Measurements from ENCODE around the gene TMEM91.
A peak's percentile ranks its signal among the peaks of the same experiment; 100 is the strongest.

Gene TMEM91

DNA sequence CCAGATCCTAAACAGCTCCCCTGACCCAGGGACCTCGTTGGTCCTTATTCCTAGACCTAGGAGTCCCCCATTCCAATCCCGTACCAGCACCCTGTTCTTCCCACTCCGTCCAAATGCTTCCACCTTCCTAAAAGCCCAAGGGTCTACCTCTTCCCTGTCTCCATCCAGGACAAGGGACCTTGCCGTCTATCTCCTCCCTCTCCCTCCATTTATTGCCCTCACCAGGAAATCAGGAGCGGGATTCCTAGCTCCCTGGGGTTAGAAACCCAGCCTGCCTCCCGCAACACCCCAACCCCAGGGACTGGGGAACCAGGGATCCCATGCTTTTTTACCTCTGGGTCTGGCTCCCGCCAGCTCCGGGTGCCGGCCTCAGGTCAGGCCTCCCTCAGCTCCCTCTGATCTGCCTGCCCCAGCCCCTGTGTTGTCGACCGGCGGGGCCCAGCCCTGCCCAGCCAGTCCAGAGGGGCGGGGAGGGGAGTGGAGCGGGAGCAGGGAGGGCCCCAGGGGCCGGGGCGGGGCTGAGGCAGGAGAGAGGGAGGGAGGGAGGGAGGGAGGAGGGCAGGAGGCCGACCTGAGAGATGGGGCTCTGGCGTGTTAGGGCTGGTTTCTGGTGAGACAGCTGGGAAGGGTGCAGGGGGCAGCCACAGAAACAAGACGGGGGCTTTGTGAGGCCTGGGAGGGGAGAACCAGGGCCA lies 50.8 kb downstream of the TMEM91 start, which contains the start of gene B3GNT8:
TSS of gene B3GNT8 (minus strand) at position 423 of the 695 bp plus-strand sequence. CDS start 596 bp downstream, outside the sequence.
- DNase-seq (ENCODE audit: low read depth), result no peak
- peak within 1 kb of the TSS; percentile 52 for H3K4me3 ChIP-seq (ENCODE audit: control insufficient read depth, low read depth, low read length)
- TF ChIP-seq, protein P1, sequence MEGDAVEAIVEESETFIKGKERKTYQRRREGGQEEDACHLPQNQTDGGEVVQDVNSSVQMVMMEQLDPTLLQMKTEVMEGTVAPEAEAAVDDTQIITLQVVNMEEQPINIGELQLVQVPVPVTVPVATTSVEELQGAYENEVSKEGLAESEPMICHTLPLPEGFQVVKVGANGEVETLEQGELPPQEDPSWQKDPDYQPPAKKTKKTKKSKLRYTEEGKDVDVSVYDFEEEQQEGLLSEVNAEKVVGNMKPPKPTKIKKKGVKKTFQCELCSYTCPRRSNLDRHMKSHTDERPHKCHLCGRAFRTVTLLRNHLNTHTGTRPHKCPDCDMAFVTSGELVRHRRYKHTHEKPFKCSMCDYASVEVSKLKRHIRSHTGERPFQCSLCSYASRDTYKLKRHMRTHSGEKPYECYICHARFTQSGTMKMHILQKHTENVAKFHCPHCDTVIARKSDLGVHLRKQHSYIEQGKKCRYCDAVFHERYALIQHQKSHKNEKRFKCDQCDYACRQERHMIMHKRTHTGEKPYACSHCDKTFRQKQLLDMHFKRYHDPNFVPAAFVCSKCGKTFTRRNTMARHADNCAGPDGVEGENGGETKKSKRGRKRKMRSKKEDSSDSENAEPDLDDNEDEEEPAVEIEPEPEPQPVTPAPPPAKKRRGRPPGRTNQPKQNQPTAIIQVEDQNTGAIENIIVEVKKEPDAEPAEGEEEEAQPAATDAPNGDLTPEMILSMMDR (IDR thresholded peaks at IDR 0.05; ENCODE audit: control insufficient read depth, insufficient read depth, low read depth, low read length, missing control alignments), result no peak

DNA sequence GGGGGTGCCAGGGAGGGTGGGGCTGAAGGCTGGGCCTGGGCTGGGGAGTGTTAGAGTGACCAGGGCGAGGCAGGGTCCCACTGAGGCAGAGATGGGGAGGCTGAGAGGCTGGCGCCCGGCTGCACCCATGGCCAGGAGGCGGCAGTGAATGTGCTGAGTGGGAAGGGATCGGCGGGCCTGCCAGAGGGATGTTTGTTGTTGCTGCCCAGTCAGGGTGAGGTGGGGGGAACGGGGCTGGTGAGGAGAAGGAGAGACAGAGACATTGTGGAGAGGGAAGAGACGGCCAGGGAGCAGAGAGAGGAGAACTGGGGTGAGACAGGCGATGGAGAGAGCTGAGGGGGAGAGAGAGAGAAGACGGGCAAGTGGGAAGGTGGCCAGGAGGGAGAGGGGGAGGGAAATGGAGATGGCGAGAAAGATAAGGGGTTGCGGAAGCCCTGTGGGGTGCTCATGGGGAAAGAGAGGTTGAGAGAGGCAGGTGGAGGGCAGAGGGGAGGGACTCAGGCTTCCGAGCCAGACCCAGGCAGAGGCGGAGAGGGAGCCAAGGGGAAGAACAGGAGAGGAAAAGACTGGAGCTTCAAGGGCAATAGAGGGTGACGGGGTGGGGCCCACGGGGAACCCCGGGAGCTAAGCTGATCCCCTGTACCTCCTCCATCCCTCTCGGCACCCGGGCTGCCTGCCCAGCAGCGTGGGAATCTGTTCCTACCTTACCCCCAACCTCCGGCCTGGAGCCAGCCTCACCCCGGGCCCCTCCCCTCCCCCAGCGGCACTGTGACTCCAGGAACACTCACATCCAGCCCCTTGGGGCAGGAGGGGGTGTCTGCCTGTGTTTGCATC lies 51.5 kb downstream of the TMEM91 start:
- peak overlapping the region; percentile 52 for H3K4me3 ChIP-seq (ENCODE audit: control insufficient read depth, low read depth, low read length)
- TF ChIP-seq, protein P1 (IDR thresholded peaks at IDR 0.05; ENCODE audit: control insufficient read depth, insufficient read depth, low read depth, low read length, missing control alignments), result no peak
- DNase-seq (ENCODE audit: low read depth), result no peak

DNA sequence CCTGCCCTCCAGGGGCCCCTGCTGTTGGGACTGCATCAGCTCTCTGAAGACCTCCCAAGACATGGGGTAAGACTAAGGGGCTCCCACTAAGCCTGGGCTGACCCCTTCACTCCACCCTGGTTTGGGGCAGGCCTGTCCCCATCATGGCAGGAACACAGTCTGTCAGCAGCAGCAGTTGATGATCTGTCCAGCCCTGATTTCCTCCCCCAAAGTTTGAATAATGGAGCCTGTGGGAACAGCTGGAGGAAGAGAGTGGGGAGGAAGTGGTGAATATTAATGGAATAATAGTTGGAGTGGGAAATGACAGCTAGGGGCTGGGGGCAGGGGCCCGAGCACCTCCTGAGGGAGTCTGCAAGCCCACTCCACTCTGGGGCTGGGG lies 52.1 kb downstream of the TMEM91 start:
- TF ChIP-seq, protein P1 (IDR thresholded peaks at IDR 0.05; ENCODE audit: control insufficient read depth, insufficient read depth, low read depth, low read length, missing control alignments), result no peak
- DNase-seq (ENCODE audit: low read depth), result no peak
- H3K4me3 ChIP-seq (ENCODE audit: control insufficient read depth, low read depth, low read length), result no peak overlapping the region

DNA sequence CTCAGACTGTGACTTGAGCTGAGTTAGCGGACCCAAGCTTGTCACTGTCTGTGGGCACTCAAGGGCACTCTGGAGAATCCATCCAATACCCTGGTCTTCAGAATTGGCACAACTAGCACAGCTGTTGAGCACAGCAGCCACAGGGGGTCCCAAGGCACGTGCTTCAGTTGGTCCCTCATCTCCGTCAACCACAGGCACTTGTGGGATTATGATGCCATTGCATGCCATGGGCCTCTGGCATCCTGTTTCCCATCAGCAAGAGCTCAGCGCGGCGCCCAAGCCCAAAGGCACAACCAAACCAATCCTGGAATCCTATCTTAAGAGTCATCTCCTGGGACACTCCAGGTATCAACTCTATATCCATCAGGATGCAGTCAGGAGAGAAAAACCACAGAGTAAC lies 54.6 kb downstream of the TMEM91 start:
- no peak for DNase-seq (ENCODE audit: low read depth)
- H3K4me3 ChIP-seq (ENCODE audit: control insufficient read depth, low read depth, low read length), result no peak overlapping the region
- TF ChIP-seq, protein P1 (IDR thresholded peaks at IDR 0.05; ENCODE audit: control insufficient read depth, insufficient read depth, low read depth, low read length, missing control alignments), result no peak

DNA sequence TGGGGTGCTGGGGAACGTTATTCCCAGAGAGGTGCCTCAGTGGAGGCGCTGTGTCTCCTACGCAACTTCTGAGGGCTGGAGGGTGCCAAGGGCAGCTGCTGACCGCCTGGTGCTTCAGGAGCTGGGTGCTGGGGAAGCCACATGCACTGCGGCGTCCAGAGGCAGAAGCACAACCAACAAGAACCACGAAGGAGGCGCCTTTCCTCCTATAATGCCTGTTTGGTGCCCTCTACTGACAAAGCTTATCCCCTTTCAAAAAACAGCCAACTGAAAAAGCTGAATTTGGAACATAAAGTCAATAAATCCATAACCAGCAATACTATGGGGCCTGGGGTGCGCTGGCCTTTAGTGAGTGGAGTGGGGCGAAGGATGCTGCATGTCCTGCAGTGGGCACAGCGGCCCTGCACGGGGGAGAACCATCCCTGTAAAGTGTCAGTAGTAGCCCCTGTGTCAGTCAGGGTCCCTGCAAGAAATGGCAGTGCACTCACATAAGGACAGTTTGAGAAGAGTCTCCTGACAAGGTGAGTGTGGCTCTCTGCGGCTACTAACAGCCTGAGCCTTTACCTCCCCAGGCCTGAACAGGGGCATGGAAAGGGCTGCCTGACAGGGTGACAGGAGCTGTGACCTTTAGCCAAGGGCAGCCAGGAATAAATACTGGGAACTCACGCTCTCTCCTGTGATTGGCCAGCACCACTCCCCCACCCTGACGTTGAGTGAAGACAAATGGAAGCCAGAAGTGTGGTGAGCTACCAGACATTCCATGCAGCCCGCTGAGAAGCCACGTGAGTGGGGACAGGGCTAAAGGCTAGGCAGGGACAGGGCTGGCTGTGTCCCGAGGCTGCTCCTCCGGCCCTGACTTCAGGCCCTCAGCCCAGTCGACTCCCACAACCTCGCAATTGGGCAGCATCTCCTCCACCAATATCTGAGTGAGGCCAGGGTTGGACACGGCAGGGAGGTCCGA lies 55.4 kb downstream of the TMEM91 start:
- TF ChIP-seq, protein P1 (IDR thresholded peaks at IDR 0.05; ENCODE audit: control insufficient read depth, insufficient read depth, low read depth, low read length, missing control alignments), result peak; percentile 48
- DNase-seq (ENCODE audit: low read depth), result no peak
- H3K4me3 ChIP-seq (ENCODE audit: control insufficient read depth, low read depth, low read length), result no peak overlapping the region

DNA sequence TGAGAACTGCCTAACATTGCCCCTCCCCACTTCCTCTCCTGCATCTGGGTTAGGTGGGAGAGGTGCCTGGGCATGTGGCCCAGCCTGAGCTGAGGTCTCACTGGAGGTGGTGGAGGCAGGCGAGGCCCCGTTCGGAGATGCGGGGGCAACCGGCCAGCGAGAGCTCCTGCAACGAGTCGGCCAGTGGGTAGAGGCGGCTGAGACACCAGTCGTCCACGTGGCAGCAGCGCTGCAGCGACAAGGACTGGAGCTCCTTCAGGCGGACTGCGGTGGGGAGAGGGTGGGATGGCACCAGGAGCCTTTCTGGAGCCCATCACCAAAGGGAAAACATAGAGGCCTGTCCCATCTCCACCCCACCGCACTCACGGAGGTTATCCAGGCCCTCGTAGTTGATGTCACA lies 56.8 kb downstream of the TMEM91 start:
- H3K4me3 ChIP-seq (ENCODE audit: control insufficient read depth, low read depth, low read length), result no peak overlapping the region
- TF ChIP-seq, protein P1 (IDR thresholded peaks at IDR 0.05; ENCODE audit: control insufficient read depth, insufficient read depth, low read depth, low read length, missing control alignments), result no peak
- DNase-seq (ENCODE audit: low read depth), result no peak

All from AG09309 (cell line).